GM18909 (cell line): ENCODE data around the gene ZNF566.

Experiments
- ATAC-seq: cut with Tn5 transposase; IDR thresholded peaks from one replicate; pipeline ENCODE4 v1.9.1; 2021; ENCODE audit warnings: mild to moderate bottlenecking; ENCODE audit not compliant: unreplicated experiment, poor library complexity

Gene ZNF566

GRCh38 chr19:36449059-36449670 is 40.2 kb downstream of the ZNF566 start:
- no peak for ATAC-seq

- ATAC-seq = no peak
Observed at GRCh38 chr19:36441339-36441738, 48.0 kb downstream of the ZNF566 start.

GRCh38 chr19:36436531-36436930 is 52.8 kb downstream of the ZNF566 start:
- no peak for ATAC-seq

- no peak for ATAC-seq
Observed at GRCh38 chr19:36423925-36424324, 65.4 kb downstream of the ZNF566 start.

- no peak for ATAC-seq
Observed at GRCh38 chr19:36421749-36422481, 67.4 kb downstream of the ZNF566 start.

- no peak for ATAC-seq
Observed at GRCh38 chr19:36420961-36421748, 68.2 kb downstream of the ZNF566 start.

GRCh38 chr19:36418287-36419001 is 70.9 kb downstream of the ZNF566 start, which contains the start of gene ZFP82:
TSS of gene ZFP82 (minus strand) at chr19:36418644. CDS start at chr19:36409789, 8,855 bp downstream.
- peak; percentile 81 for ATAC-seq

GRCh38 chr19:36417752-36418286 is 71.5 kb downstream of the ZNF566 start:
- ATAC-seq = no peak

GRCh38 chr19:36409841-36410240 is 79.5 kb downstream of the ZNF566 start:
- no peak for ATAC-seq

- ATAC-seq = no peak
Observed at GRCh38 chr19:36408101-36408500, 81.3 kb downstream of the ZNF566 start.

GRCh38 chr19:36404498-36404897 is 84.9 kb downstream of the ZNF566 start:
- ATAC-seq = no peak

GRCh38 chr19:36401475-36401874 is 87.9 kb downstream of the ZNF566 start:
- ATAC-seq = no peak

GRCh38 chr19:36398571-36398970 is 90.8 kb downstream of the ZNF566 start:
- no peak for ATAC-seq
